WTC11 (cell line): ENCODE measurements around the gene ACTRT2. TPM values are rescaled to one million over a fixed set of nuclear protein-coding genes. Genes with fewer than 3 reads are reported as not detected.

Experiments used
- ATAC-seq: fragments of 200-7000 bp; cut with Tn5 transposase; 2 replicates; pipeline ENCODE4 v1.10.0; 2021; ENCODE audit warnings: mild to moderate bottlenecking, moderate library complexity
- CTCF ChIA-PET: fragments of 300-600 bp; sonication (Branson Sonifier 250); formaldehyde crosslinking; loops from one replicate; lab custom pipeline; 2021; ENCODE audit warnings: antibody characterized with exemption; lab: Charles Lee
- POLR2A ChIA-PET: fragments of 350-600 bp; sonication (Branson Sonifier 250); formaldehyde crosslinking; loops from one replicate; lab custom pipeline; 2021; ENCODE audit warnings: antibody characterized with exemption; lab: Charles Lee
- DNase-seq: peaks from one replicate; pipeline ENCODE4 v3.0.0; 2021; ENCODE audit warnings: low spot score
- H3K27ac Mint-ChIP-seq: 2 replicates; pipeline ENCODE4 v1.8.0; 2021; ENCODE audit warnings: mixed read lengths
- H3K27me3 Mint-ChIP-seq: 2 replicates; pipeline ENCODE4 v1.8.0; 2021; ENCODE audit warnings: low read depth, mild to moderate bottlenecking, moderate library complexity, mixed read lengths
- H3K36me3 Mint-ChIP-seq: 2 replicates; pipeline ENCODE4 v1.8.0; 2021; ENCODE audit warnings: mixed read lengths
- H3K4me1 Mint-ChIP-seq: 2 replicates; pipeline ENCODE4 v1.8.0; 2022; ENCODE audit warnings: mixed read lengths
- H3K4me3 Mint-ChIP-seq: 2 replicates; pipeline ENCODE4 v1.8.0; 2021; ENCODE audit warnings: mild to moderate bottlenecking, moderate library complexity, mixed read lengths
- H3K9me3 Mint-ChIP-seq: 2 replicates; pipeline ENCODE4 v1.8.0; 2021; ENCODE audit warnings: mixed read lengths
- AFF4 ChIP-seq: sonication (generic); formaldehyde crosslinking; IDR thresholded peaks from 2 replicates; pipeline ENCODE4 v1.8.1; 2023; ENCODE audit warnings: mild to moderate bottlenecking, missing genetic modification reagents, borderline replicate concordance
- E2F4 ChIP-seq: sonication (generic); formaldehyde crosslinking; IDR thresholded peaks from 2 replicates; pipeline ENCODE4 v1.8.1; 2022; ENCODE audit warnings: low read depth, mild to moderate bottlenecking, moderate library complexity, missing genetic modification reagents, borderline replicate concordance
- ELF4 ChIP-seq: sonication (generic); formaldehyde crosslinking; IDR thresholded peaks from 2 replicates; pipeline ENCODE4 v1.8.1; 2022; ENCODE audit warnings: low read depth, mild to moderate bottlenecking, moderate library complexity, missing genetic modification reagents
- FOXP1 ChIP-seq: sonication (generic); formaldehyde crosslinking; IDR thresholded peaks from 2 replicates; pipeline ENCODE4 v1.8.0; 2022; ENCODE audit warnings: missing genetic modification reagents, mild to moderate bottlenecking, moderate library complexity, borderline replicate concordance
- GABPB1 ChIP-seq: sonication (generic); formaldehyde crosslinking; IDR thresholded peaks from 2 replicates; pipeline ENCODE4 v1.8.1; 2023; ENCODE audit warnings: mild to moderate bottlenecking, missing genetic modification reagents
- GTF2I ChIP-seq: fragments of 250-450 bp; sonication (Bioruptor Pico); conservative IDR thresholded peaks from 2 replicates; pipeline ENCODE4 v1.4.0; 2021; ENCODE audit warnings: mild to moderate bottlenecking
- JAZF1 ChIP-seq: fragments of 250-450 bp; sonication (Bioruptor Pico); IDR thresholded peaks from 2 replicates; pipeline ENCODE4 v1.9.0; 2021; ENCODE audit warnings: moderate library complexity, mild to moderate bottlenecking, inconsistent platforms
- MXD4 ChIP-seq: fragments of 250-450 bp; sonication (Bioruptor Pico); IDR thresholded peaks from 2 replicates; pipeline ENCODE4 v1.8.0; 2021; ENCODE audit warnings: mild to moderate bottlenecking, moderate library complexity, borderline replicate concordance
- NFATC4 ChIP-seq: fragments of 250-450 bp; sonication (Bioruptor Pico); IDR thresholded peaks from 2 replicates; pipeline ENCODE4 v1.9.0; 2021; ENCODE audit warnings: mild to moderate bottlenecking
- NFYB ChIP-seq: sonication (generic); formaldehyde crosslinking; conservative IDR thresholded peaks from 2 replicates; pipeline ENCODE4 v1.8.0; 2022; ENCODE audit warnings: low read depth, missing genetic modification reagents
- NR2C2 ChIP-seq: sonication (generic); formaldehyde crosslinking; IDR thresholded peaks from 2 replicates; pipeline ENCODE4 v1.8.0; 2022; ENCODE audit warnings: mild to moderate bottlenecking, missing genetic modification reagents
- PRDM15 ChIP-seq: sonication (generic); formaldehyde crosslinking; IDR thresholded peaks from 2 replicates; pipeline ENCODE4 v1.8.0; 2022; ENCODE audit warnings: missing genetic modification reagents
- RELA ChIP-seq: sonication (generic); formaldehyde crosslinking; IDR thresholded peaks from 2 replicates; pipeline ENCODE4 v1.8.1; 2022; ENCODE audit warnings: missing genetic modification reagents, mild to moderate bottlenecking, borderline replicate concordance
- ZBTB21 ChIP-seq: sonication (generic); formaldehyde crosslinking; IDR thresholded peaks from 2 replicates; pipeline ENCODE4 v1.8.1; 2023; ENCODE audit warnings: mild to moderate bottlenecking, missing genetic modification reagents, borderline replicate concordance
- ZNF232 ChIP-seq: sonication (generic); formaldehyde crosslinking; IDR thresholded peaks from 2 replicates; pipeline ENCODE4 v1.8.0; 2022; ENCODE audit warnings: mild to moderate bottlenecking, missing genetic modification reagents
- ZSCAN18 ChIP-seq: fragments of 250-450 bp; sonication (Bioruptor Pico); IDR thresholded peaks from 2 replicates; pipeline ENCODE4 v2.1.2; 2022; ENCODE audit warnings: mild to moderate bottlenecking, moderate library complexity
- total RNA-seq: library from RNA; stranded (reverse); gene quantifications from 3 replicates; pipeline ENCODE4 v1.2.3, GENCODE V29; 2021

The ACTRT2 gene
- total RNA-seq, 1 experiment from 2014 or later, result not detected

GRCh38 chr1:3040004-3040403 is 18.7 kb downstream of the ACTRT2 start (continued):
- no peak for TF ChIP-seq PRDM15 (CRISPR knock-in tag)
- no peak for TF ChIP-seq ZSCAN18 (CRISPR knock-in tag)
- TF ChIP-seq ZBTB21, result no peak
- TF ChIP-seq NFATC4 (CRISPR knock-in tag), result no peak
- no peak for TF ChIP-seq NFYB (CRISPR knock-in tag)
- TF ChIP-seq FOXP1 (CRISPR knock-in tag), result no peak
- TF ChIP-seq ZNF232 (CRISPR knock-in tag), result no peak

GRCh38 chr1:3042481-3042880 is 21.2 kb downstream of the ACTRT2 start:
- Mint-ChIP-seq H3K4me1 (no peaks in the 10 kb centered on the region), H3K36me3 (no peaks in the 10 kb centered on the region), H3K4me3 (no peak overlapping the region), H3K27ac (no peak overlapping the region), H3K9me3 (peaks cover 19% of the 10 kb centered on the region), H3K27me3 (peaks cover 5% of the 10 kb centered on the region; the same call in 1 of the 2 replicates)
- POLR2A ChIA-PET, result no interaction called here
- no peak for TF ChIP-seq NR2C2
- no peak for TF ChIP-seq GTF2I (CRISPR knock-in tag)
- no peak for TF ChIP-seq E2F4
- TF ChIP-seq GABPB1 (CRISPR knock-in tag), result no peak
- no peak for TF ChIP-seq ELF4 (CRISPR knock-in tag)
- TF ChIP-seq NFYB (CRISPR knock-in tag), result no peak
- no peak for TF ChIP-seq AFF4 (CRISPR knock-in tag)
- no peak for TF ChIP-seq RELA (CRISPR knock-in tag)
- TF ChIP-seq MXD4 (CRISPR knock-in tag), result no peak
- TF ChIP-seq JAZF1 (CRISPR knock-in tag), result no peak
- ATAC-seq (no peak), DNase-seq (no peak)
- CTCF ChIA-PET, result no interaction called here
